GM18499 (cell line): Measurements from ENCODE around the gene FAM89B.

Experiments used
- ATAC-seq: cut with Tn5 transposase; IDR thresholded peaks from one replicate; pipeline ENCODE4 v1.9.1; 2021; ENCODE audit warnings: moderate number of reproducible peaks; ENCODE audit not compliant: insufficient read depth, unreplicated experiment

FAM89B gene

GRCh38 chr11:65571420-65571819, 918 bp upstream of the FAM89B start:
- no peak for ATAC-seq

- no peak for ATAC-seq
Observed at GRCh38 chr11:65571940-65572339, 398 bp upstream of the FAM89B start.

- ATAC-seq, result no peak
Observed at GRCh38 chr11:65573391-65574079, 1.2 kb downstream of the FAM89B start.

- ATAC-seq, result no peak
Observed at GRCh38 chr11:65574109-65574810, 1.9 kb downstream of the FAM89B start.

GRCh38 chr11:65574811-65575567, 2.7 kb downstream of the FAM89B start:
- no peak for ATAC-seq

- ATAC-seq, result no peak
Observed at GRCh38 chr11:65575568-65576231, 3.4 kb downstream of the FAM89B start, which contains the start of gene EHBP1L1. TSS of gene EHBP1L1 (plus strand) at chr11:65576053. CDS start at chr11:65576303, 250 bp downstream.

GRCh38 chr11:65576232-65576866, 4.0 kb downstream of the FAM89B start:
- ATAC-seq, result no peak

- no peak for ATAC-seq
Observed at GRCh38 chr11:65576867-65577755, 4.8 kb downstream of the FAM89B start.

GRCh38 chr11:65577756-65578109, 5.4 kb downstream of the FAM89B start:
- no peak for ATAC-seq

- ATAC-seq, result no peak
Observed at GRCh38 chr11:65578134-65578533, 5.8 kb downstream of the FAM89B start.

- ATAC-seq, result no peak
Observed at GRCh38 chr11:65578667-65579066, 6.3 kb downstream of the FAM89B start.

GRCh38 chr11:65579291-65579690, 7.0 kb downstream of the FAM89B start:
- ATAC-seq, result no peak

- ATAC-seq, result no peak
Observed at GRCh38 chr11:65580031-65580692, 7.8 kb downstream of the FAM89B start.

GRCh38 chr11:65580756-65581155, 8.4 kb downstream of the FAM89B start:
- ATAC-seq, result no peak

- no peak for ATAC-seq
Observed at GRCh38 chr11:65581928-65582327, 9.6 kb downstream of the FAM89B start.

GRCh38 chr11:65583589-65583988, 11.3 kb downstream of the FAM89B start:
- no peak for ATAC-seq

- ATAC-seq, result no peak
Observed at GRCh38 chr11:65584106-65584505, 11.8 kb downstream of the FAM89B start.

- no peak for ATAC-seq
Observed at GRCh38 chr11:65584723-65585171, 12.4 kb downstream of the FAM89B start.
